Measurements from ENCODE around the gene ALDH3B2. TPM values are rescaled to one million over a fixed set of nuclear protein-coding genes. Genes with fewer than 3 reads are reported as not detected.

Gene ALDH3B2
- total RNA-seq, 1 experiment from 2014 or later, result 0.13 TPM

GRCh38 chr11:67649634-67650510, 24.6 kb downstream of the ALDH3B2 start:
- ATAC-seq, result no peak
- TF ChIP-seq CREM (CRISPR knock-in tag; IDR thresholded peaks at IDR 0.05) (no peak), FOXP1 (CRISPR knock-in tag; IDR thresholded peaks at IDR 0.05; ENCODE audit: borderline replicate concordance) (0 out of 2 replicates have a peak, but pooled peaks have one; percentile 22)
- no peak overlapping the region for H3K4me3 Mint-ChIP-seq
- H3K27ac Mint-ChIP-seq, result no peak overlapping the region
- no peaks in the 10 kb centered on the region; the same call in 1 of the 2 replicates for H3K27me3 Mint-ChIP-seq (ENCODE audit: low read depth)
- POLR2A ChIA-PET, result no interaction called here
- no peak for DNase-seq (ENCODE audit: low spot score)
- CTCF ChIA-PET, result interaction anchor here (0.5 to 4.3 kb wide), 4 partner anchors 10 to 183 kb away, joined by 3 to 37 read pairs (median 4); partner anchors contain the start of gene NUDT8
- H3K36me3 Mint-ChIP-seq, result peaks cover 3% of the 10 kb centered on the region; the same call in 1 of the 2 replicates
- H3K9me3 Mint-ChIP-seq, result peaks cover 5% of the 10 kb centered on the region
- peaks cover 4% of the 10 kb centered on the region for H3K4me1 Mint-ChIP-seq

DNA sequence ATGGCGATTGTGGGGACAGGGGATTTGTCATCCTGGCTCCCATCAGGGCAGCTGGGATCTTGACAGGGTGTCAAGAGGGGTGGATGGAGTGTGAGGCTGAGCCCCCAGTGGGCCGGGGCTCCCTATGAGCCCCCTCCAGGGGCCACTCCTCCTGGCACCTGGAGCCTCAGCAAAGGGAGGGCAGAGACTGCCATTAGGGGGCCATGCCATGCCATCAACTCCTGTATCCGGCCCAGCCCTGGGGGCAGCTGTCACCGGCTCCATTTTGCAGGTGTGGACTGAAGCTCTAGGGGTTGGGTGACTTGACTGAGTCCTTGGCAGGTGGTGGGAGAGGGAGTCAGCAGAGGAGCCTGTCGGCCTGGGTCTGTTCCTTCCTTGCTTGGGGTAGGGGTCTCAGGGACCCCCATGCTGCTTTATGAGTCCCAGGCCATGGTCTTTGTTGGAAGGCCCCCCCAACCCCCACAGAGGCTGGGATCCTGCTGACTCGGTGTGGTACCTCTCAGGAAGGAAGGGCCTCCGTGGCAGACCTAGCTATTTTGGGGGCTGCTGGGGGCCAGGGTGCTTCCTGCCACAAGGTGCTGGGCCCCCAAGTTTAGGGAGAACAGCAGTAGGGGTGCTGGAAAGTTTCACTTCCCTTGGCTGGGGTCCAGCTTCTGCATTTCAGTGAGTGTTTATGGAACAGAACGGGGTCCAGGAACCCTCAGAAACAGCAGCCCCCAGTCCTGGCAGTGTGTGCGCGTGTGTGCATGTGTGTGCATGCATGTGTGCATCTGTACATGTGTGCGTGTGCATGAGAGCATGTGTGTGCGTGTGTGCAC, 25.4 kb downstream of the ALDH3B2 start:
- DNase-seq (ENCODE audit: low spot score) (peak; percentile 8), ATAC-seq (no peak)
- Mint-ChIP-seq H3K36me3 (no peaks in the 10 kb centered on the region), H3K4me1 (peaks cover 6% of the 10 kb centered on the region), H3K27ac (no peak overlapping the region), H3K4me3 (no peak overlapping the region), H3K27me3 (ENCODE audit: low read depth) (no peaks in the 10 kb centered on the region; the same call in 1 of the 2 replicates), H3K9me3 (no peaks in the 10 kb centered on the region; the same call in 1 of the 2 replicates)
- TF ChIP-seq NR3C1 (CRISPR knock-in tag; conservative IDR thresholded peaks at IDR 0.05; ENCODE audit: low read depth) (no peak), RELA (CRISPR knock-in tag; IDR thresholded peaks at IDR 0.05; ENCODE audit: borderline replicate concordance) (no peak), CBFB (CRISPR knock-in tag; IDR thresholded peaks at IDR 0.05; ENCODE audit: low read depth) (no peak), JAZF1 (CRISPR knock-in tag; IDR thresholded peaks at IDR 0.05) (no peak), ZNF232 (CRISPR knock-in tag; IDR thresholded peaks at IDR 0.05) (no peak), RORB (CRISPR knock-in tag; IDR thresholded peaks at IDR 0.05) (no peak), IRF2 (CRISPR knock-in tag; IDR thresholded peaks at IDR 0.05; ENCODE audit: borderline replicate concordance, low read depth) (no peak), MYBL2 (CRISPR knock-in tag; IDR thresholded peaks at IDR 0.05) (no peak), ZNF396 (CRISPR knock-in tag; IDR thresholded peaks at IDR 0.05; ENCODE audit: borderline replicate concordance) (no peak), ETV6 (CRISPR knock-in tag; IDR thresholded peaks at IDR 0.05) (no peak)
- TF ChIP-seq, protein P1, sequence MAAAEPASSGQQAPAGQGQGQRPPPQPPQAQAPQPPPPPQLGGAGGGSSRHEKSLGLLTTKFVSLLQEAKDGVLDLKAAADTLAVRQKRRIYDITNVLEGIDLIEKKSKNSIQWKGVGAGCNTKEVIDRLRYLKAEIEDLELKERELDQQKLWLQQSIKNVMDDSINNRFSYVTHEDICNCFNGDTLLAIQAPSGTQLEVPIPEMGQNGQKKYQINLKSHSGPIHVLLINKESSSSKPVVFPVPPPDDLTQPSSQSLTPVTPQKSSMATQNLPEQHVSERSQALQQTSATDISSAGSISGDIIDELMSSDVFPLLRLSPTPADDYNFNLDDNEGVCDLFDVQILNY (CRISPR knock-in tag; IDR thresholded peaks at IDR 0.05), result no peak
- ChIA-PET POLR2A (no interaction called here), CTCF (interaction anchor here (0.6 to 4.3 kb wide), 14 partner anchors 8 to 143 kb away, joined by 3 to 37 read pairs (median 6); partner anchors contain the start of gene NUDT8)

GRCh38 chr11:67648140-67648795, 26.2 kb downstream of the ALDH3B2 start:
- no peaks in the 10 kb centered on the region; the same call in 1 of the 2 replicates for H3K9me3 Mint-ChIP-seq
- TF ChIP-seq ETV6 (CRISPR knock-in tag; IDR thresholded peaks at IDR 0.05) (no peak), ARID4B (CRISPR knock-in tag; IDR thresholded peaks at IDR 0.05; ENCODE audit: borderline replicate concordance) (no peak), ERG (CRISPR knock-in tag; IDR thresholded peaks at IDR 0.05) (no peak), OVOL2 (CRISPR knock-in tag; IDR thresholded peaks at IDR 0.05; ENCODE audit: borderline replicate concordance) (no peak), NFYB (CRISPR knock-in tag; conservative IDR thresholded peaks at IDR 0.05; ENCODE audit: low read depth) (no peak), ATF6 (CRISPR knock-in tag; IDR thresholded peaks at IDR 0.05) (no peak), ZNF232 (CRISPR knock-in tag; IDR thresholded peaks at IDR 0.05) (no peak)

More at GRCh38 chr11:67648140-67648795, 26.2 kb downstream of the ALDH3B2 start:
- DNase-seq (ENCODE audit: low spot score) (peak; percentile 71), ATAC-seq (peak; percentile 89)
- no peaks in the 10 kb centered on the region; the same call in 1 of the 2 replicates for H3K27me3 Mint-ChIP-seq (ENCODE audit: low read depth)
- H3K4me3 Mint-ChIP-seq, result no peak overlapping the region
- no peak overlapping the region for H3K27ac Mint-ChIP-seq
- ChIA-PET POLR2A (no interaction called here), CTCF (interaction anchor here (0.6 to 4.3 kb wide), 13 partner anchors 9 to 144 kb away, joined by 3 to 37 read pairs (median 7); partner anchors contain the start of gene NUDT8)
- H3K4me1 Mint-ChIP-seq, result peaks cover 6% of the 10 kb centered on the region
- no peaks in the 10 kb centered on the region for H3K36me3 Mint-ChIP-seq
